Measurements from ENCODE around the gene ZNF778. TPM values are rescaled to one million over a fixed set of nuclear protein-coding genes. Genes with fewer than 3 reads are reported as not detected.

ZNF778 gene
- total RNA-seq, 1 experiment from 2014 or later = 31.2 TPM

DNA sequence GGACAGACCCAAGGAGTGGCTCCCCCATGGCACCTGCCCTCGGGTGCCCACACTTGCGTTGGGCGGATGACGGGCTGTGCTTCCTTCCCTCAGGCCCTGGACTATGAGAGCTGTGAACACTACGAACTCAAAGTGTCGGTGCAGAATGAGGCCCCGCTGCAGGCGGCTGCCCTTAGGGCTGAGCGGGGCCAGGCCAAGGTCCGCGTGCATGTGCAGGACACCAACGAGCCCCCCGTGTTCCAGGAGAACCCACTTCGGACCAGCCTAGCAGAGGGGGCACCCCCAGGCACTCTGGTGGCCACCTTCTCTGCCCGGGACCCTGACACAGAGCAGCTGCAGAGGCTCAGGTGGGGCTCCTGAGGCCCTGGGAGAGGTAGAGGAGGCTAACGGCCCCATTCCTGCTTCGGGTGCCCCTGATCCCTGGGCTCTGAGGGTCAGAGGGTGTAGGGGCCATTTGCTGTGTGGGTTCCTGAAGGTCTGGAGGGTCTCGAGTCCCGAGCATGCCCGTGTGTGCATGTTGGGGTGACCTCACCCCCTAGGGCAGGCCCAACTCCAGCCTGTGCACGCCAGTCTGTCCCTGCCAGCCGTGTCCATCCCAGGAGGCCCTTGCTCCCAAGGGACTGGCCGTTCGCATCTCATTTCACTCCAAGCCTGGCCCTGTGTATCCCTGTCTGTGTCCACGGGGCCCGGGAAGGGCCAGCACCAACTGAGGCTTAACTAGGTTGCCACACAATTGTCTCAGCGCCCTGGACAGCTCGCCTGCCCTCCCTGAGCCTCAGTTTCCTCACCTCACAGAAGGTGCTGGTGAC, 27.1 kb upstream of the ZNF778 start:
- peaks cover 3% of the 10 kb centered on the region for H3K27me3 Mint-ChIP-seq (ENCODE audit: low read depth)

More for the DNA sequence above, 27.1 kb upstream of the ZNF778 start:
- Mint-ChIP-seq H3K36me3 (no peaks in the 10 kb centered on the region), H3K4me3 (no peak overlapping the region), H3K9me3 (no peaks in the 10 kb centered on the region), H3K27ac (no peak overlapping the region), H3K4me1 (no peaks in the 10 kb centered on the region)
- TF ChIP-seq ELF4 (CRISPR knock-in tag; IDR thresholded peaks at IDR 0.05; ENCODE audit: low read depth) (no peak), EMX1 (CRISPR knock-in tag; IDR thresholded peaks at IDR 0.05) (no peak), ZNF396 (CRISPR knock-in tag; IDR thresholded peaks at IDR 0.05; ENCODE audit: borderline replicate concordance) (no peak), RELA (CRISPR knock-in tag; IDR thresholded peaks at IDR 0.05; ENCODE audit: borderline replicate concordance) (no peak), JUN (CRISPR knock-in tag; IDR thresholded peaks at IDR 0.05) (no peak), SOX15 (CRISPR knock-in tag; IDR thresholded peaks at IDR 0.05) (no peak), NFYB (CRISPR knock-in tag; conservative IDR thresholded peaks at IDR 0.05; ENCODE audit: low read depth) (no peak), KAT7 (CRISPR knock-in tag; IDR thresholded peaks at IDR 0.05; ENCODE audit: borderline replicate concordance) (no peak), ZNF423 (CRISPR knock-in tag; IDR thresholded peaks at IDR 0.05) (no peak), TP53 (CRISPR knock-in tag; IDR thresholded peaks at IDR 0.05) (no peak), FOXK1 (CRISPR knock-in tag; IDR thresholded peaks at IDR 0.05) (no peak), SP1 (CRISPR knock-in tag; conservative IDR thresholded peaks at IDR 0.05) (no peak), GRHL2 (CRISPR knock-in tag; IDR thresholded peaks at IDR 0.05; ENCODE audit: insufficient replicate concordance, severe bottlenecking) (no peak), SMAD3 (CRISPR knock-in tag; IDR thresholded peaks at IDR 0.05; ENCODE audit: borderline replicate concordance) (no peak)
- TF ChIP-seq, protein P1, sequence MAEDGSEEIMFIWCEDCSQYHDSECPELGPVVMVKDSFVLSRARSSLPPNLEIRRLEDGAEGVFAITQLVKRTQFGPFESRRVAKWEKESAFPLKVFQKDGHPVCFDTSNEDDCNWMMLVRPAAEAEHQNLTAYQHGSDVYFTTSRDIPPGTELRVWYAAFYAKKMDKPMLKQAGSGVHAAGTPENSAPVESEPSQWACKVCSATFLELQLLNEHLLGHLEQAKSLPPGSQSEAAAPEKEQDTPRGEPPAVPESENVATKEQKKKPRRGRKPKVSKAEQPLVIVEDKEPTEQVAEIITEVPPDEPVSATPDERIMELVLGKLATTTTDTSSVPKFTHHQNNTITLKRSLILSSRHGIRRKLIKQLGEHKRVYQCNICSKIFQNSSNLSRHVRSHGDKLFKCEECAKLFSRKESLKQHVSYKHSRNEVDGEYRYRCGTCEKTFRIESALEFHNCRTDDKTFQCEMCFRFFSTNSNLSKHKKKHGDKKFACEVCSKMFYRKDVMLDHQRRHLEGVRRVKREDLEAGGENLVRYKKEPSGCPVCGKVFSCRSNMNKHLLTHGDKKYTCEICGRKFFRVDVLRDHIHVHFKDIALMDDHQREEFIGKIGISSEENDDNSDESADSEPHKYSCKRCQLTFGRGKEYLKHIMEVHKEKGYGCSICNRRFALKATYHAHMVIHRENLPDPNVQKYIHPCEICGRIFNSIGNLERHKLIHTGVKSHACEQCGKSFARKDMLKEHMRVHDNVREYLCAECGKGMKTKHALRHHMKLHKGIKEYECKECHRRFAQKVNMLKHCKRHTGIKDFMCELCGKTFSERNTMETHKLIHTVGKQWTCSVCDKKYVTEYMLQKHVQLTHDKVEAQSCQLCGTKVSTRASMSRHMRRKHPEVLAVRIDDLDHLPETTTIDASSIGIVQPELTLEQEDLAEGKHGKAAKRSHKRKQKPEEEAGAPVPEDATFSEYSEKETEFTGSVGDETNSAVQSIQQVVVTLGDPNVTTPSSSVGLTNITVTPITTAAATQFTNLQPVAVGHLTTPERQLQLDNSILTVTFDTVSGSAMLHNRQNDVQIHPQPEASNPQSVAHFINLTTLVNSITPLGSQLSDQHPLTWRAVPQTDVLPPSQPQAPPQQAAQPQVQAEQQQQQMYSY (CRISPR knock-in tag; IDR thresholded peaks at IDR 0.05) = no peak
- TF ChIP-seq, protein P2, sequence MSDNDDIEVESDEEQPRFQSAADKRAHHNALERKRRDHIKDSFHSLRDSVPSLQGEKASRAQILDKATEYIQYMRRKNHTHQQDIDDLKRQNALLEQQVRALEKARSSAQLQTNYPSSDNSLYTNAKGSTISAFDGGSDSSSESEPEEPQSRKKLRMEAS (CRISPR knock-in tag; IDR thresholded peaks at IDR 0.05) = no peak
- TF ChIP-seq, protein P3, sequence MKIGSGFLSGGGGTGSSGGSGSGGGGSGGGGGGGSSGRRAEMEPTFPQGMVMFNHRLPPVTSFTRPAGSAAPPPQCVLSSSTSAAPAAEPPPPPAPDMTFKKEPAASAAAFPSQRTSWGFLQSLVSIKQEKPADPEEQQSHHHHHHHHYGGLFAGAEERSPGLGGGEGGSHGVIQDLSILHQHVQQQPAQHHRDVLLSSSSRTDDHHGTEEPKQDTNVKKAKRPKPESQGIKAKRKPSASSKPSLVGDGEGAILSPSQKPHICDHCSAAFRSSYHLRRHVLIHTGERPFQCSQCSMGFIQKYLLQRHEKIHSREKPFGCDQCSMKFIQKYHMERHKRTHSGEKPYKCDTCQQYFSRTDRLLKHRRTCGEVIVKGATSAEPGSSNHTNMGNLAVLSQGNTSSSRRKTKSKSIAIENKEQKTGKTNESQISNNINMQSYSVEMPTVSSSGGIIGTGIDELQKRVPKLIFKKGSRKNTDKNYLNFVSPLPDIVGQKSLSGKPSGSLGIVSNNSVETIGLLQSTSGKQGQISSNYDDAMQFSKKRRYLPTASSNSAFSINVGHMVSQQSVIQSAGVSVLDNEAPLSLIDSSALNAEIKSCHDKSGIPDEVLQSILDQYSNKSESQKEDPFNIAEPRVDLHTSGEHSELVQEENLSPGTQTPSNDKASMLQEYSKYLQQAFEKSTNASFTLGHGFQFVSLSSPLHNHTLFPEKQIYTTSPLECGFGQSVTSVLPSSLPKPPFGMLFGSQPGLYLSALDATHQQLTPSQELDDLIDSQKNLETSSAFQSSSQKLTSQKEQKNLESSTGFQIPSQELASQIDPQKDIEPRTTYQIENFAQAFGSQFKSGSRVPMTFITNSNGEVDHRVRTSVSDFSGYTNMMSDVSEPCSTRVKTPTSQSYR (CRISPR knock-in tag; IDR thresholded peaks at IDR 0.05) = no peak
- TF ChIP-seq, protein P4, sequence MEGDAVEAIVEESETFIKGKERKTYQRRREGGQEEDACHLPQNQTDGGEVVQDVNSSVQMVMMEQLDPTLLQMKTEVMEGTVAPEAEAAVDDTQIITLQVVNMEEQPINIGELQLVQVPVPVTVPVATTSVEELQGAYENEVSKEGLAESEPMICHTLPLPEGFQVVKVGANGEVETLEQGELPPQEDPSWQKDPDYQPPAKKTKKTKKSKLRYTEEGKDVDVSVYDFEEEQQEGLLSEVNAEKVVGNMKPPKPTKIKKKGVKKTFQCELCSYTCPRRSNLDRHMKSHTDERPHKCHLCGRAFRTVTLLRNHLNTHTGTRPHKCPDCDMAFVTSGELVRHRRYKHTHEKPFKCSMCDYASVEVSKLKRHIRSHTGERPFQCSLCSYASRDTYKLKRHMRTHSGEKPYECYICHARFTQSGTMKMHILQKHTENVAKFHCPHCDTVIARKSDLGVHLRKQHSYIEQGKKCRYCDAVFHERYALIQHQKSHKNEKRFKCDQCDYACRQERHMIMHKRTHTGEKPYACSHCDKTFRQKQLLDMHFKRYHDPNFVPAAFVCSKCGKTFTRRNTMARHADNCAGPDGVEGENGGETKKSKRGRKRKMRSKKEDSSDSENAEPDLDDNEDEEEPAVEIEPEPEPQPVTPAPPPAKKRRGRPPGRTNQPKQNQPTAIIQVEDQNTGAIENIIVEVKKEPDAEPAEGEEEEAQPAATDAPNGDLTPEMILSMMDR (IDR thresholded peaks at IDR 0.05) = no peak
- TF ChIP-seq, protein P5, sequence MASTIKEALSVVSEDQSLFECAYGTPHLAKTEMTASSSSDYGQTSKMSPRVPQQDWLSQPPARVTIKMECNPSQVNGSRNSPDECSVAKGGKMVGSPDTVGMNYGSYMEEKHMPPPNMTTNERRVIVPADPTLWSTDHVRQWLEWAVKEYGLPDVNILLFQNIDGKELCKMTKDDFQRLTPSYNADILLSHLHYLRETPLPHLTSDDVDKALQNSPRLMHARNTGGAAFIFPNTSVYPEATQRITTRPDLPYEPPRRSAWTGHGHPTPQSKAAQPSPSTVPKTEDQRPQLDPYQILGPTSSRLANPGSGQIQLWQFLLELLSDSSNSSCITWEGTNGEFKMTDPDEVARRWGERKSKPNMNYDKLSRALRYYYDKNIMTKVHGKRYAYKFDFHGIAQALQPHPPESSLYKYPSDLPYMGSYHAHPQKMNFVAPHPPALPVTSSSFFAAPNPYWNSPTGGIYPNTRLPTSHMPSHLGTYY (CRISPR knock-in tag; IDR thresholded peaks at IDR 0.05) = no peak
- TF ChIP-seq, protein P6, sequence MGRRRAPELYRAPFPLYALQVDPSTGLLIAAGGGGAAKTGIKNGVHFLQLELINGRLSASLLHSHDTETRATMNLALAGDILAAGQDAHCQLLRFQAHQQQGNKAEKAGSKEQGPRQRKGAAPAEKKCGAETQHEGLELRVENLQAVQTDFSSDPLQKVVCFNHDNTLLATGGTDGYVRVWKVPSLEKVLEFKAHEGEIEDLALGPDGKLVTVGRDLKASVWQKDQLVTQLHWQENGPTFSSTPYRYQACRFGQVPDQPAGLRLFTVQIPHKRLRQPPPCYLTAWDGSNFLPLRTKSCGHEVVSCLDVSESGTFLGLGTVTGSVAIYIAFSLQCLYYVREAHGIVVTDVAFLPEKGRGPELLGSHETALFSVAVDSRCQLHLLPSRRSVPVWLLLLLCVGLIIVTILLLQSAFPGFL (CRISPR knock-in tag; IDR thresholded peaks at IDR 0.05; ENCODE audit: borderline replicate concordance) = no peak
- DNase-seq (ENCODE audit: low spot score) (no peak), ATAC-seq (no peak)
- ChIA-PET CTCF (no interaction called here), POLR2A (no interaction called here)
